ENCODE data around the gene SMAD7. TPM values are rescaled to one million over a fixed set of nuclear protein-coding genes. Genes with fewer than 3 reads are reported as not detected.

The SMAD7 gene
- total RNA-seq, 4 donors from 2014 or later = 22.4 to 48.4 (median 29.3) TPM

DNA sequence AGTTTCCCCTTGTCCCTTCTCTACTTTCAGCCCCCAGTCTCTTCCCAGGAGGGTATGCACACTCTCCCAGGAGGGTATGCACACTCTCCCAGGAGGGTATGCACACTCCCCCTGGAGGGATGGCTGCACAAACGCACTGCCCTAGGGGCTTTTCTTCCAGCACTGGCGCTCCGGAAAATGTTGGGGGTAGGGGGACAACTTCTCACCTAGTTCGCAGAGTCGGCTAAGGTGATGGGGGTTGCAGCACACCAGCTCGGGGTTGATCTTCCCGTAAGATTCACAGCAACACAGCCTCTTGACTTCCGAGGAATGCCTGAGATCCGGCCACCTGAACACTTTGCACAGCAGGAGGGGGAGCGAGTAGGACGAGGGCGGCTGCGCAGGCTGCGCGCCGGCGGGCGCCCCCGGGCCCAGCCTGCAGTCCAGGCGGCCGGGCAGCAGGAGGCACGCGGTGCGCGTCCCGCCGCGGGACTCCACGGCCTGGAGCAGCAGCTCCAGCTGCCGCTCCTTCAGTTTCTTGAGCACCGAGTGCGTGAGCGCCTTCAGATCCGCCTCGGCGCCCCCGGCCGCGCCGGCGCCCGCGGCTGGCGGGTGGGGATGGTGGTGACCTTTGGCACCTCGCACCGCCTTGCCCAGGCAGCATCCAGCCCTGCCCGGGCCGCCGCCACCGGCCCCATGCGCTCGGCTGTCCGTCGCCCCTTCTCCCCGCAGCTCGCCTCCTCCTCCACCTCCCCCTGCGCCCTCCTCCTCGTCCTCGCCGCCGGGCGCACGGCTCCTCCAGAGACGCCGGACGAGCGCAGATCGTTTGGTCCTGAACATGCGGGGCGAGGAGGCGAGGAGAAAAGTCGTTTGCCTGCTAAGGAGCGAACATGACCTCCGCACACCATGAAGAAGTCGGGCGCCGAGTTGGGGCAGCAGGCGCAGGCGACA, 894 bp downstream of the SMAD7 start:
- Histone ChIP-seq H3K36me3 (no peaks in the 10 kb centered on the region), H3K4me1 (peaks cover 13 to 25% of the 10 kb centered on the region in 2 donors)
- intact Hi-C loops (cut with DNase I; ENCODE audit: low total_unique reads) = loop anchor here (10.0 kb wide), 1 partner anchor 175 kb away; no protein-coding TSS in a partner anchor

DNA sequence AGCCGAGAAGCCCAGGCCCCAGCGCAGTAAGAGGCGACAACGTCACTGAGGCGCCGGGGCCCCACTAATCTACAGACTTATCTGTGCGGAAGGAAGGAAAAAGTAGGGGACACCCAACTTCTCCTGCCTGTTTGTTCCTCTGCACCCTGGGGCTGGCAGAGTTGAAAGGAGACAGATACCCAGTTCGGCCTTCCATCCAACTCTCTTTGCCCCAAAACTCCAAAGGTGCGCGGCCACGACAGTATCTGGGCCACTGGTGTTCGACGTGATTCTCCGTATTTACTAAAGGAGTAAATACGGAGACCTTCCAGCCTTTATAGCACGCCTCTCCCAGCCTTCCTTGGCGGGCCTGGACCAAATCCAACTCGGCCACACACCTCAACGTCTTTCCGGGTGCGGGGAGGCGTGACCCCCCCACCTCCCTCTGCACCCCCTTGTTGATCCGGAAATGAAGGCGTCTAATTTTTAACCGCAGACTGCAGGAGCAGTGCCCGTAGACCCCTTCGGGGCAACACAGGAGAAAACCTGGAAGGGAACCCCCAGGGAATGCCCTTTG, 1.6 kb downstream of the SMAD7 start:
- no peaks in the 10 kb centered on the region for H3K36me3 ChIP-seq
- H3K4me3 ChIP-seq = peak overlapping the region; percentile 51 to 71
- H3K4me1 ChIP-seq = peaks cover 19 to 25% of the 10 kb centered on the region in 2 donors
- H3K27me3 ChIP-seq = no peaks in the 10 kb centered on the region
- intact Hi-C loops (cut with DNase I; ENCODE audit: low total_unique reads) = loop anchor here (10.0 kb wide), 1 partner anchor 174 kb away; no protein-coding TSS in a partner anchor
- no peaks in the 10 kb centered on the region for H3K9me3 ChIP-seq
- peak overlapping the region; percentile 99 to 100 for H3K27ac ChIP-seq
- TF ChIP-seq, protein P1, sequence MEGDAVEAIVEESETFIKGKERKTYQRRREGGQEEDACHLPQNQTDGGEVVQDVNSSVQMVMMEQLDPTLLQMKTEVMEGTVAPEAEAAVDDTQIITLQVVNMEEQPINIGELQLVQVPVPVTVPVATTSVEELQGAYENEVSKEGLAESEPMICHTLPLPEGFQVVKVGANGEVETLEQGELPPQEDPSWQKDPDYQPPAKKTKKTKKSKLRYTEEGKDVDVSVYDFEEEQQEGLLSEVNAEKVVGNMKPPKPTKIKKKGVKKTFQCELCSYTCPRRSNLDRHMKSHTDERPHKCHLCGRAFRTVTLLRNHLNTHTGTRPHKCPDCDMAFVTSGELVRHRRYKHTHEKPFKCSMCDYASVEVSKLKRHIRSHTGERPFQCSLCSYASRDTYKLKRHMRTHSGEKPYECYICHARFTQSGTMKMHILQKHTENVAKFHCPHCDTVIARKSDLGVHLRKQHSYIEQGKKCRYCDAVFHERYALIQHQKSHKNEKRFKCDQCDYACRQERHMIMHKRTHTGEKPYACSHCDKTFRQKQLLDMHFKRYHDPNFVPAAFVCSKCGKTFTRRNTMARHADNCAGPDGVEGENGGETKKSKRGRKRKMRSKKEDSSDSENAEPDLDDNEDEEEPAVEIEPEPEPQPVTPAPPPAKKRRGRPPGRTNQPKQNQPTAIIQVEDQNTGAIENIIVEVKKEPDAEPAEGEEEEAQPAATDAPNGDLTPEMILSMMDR (IDR thresholded peaks at IDR 0.05) = no peak
- no peak for TF ChIP-seq POLR2A (IDR thresholded peaks at IDR 0.05)
- no peak for DNase-seq

More for the DNA sequence above, 894 bp downstream of the SMAD7 start:
- Histone ChIP-seq H3K27me3 (no peaks in the 10 kb centered on the region), H3K27ac (peak overlapping the region; percentile 99 to 100), H3K9me3 (no peaks in the 10 kb centered on the region), H3K4me3 (peak overlapping the region; percentile 51 to 71)
- no peak for DNase-seq
- peak in 1 of 2 donors; percentile 53 for TF ChIP-seq POLR2A (IDR thresholded peaks at IDR 0.05)
- TF ChIP-seq, protein P1 (IDR thresholded peaks at IDR 0.05) = peak in 2 of 4 experiments; percentile 53 to 57

DNA sequence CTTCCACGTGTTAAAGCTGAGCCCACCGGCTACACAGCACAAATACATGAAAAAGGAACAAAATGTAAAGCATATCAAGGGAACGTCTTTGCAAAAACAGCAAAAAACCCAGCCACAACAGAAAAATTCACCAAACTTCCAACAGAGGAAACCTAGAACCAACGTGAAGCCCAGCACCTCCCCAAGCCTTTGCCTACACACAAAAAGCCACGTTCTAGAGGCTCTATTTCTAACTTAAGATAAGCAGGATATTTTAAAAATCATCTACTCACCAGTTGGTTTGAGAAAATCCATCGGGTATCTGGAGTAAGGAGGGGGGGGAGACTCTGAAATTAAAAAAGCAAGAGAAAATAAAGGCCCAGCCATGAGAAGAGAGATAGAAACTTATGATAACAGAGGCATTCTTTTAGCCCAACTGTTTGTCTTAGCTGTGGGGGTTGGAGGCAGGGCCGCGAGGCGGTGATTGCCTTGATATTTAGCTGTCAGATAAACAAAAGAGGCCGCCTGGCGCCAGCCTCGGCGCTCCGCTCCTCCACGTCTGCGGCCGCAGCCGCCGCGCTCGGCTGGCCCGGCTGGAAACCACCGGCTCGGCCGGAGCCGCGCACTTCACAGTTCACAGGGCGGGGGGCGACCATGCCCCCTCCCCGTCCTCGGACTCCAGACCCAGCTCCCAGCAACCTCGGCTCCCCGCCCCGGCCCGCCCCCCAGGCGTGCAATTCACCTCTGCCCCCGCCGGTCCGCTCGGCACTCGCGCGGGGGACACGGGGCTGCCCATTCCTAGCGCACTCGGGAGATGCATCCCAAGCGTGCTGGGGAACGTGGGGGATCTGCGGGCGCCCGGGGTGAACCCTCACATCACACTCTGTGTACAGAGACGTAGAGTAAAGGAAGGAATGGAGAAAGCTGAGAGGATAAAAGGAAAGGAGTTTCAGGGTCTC, 2.4 kb downstream of the SMAD7 start:
- TF ChIP-seq, protein P1 (IDR thresholded peaks at IDR 0.05) = peak in 1 of 4 experiments; percentile 20
- no peak for TF ChIP-seq POLR2A (IDR thresholded peaks at IDR 0.05)
- Histone ChIP-seq H3K27ac (peak overlapping the region; percentile 99 to 100), H3K27me3 (no peaks in the 10 kb centered on the region), H3K4me1 (peaks cover 19 to 30% of the 10 kb centered on the region in 2 donors), H3K9me3 (no peaks in the 10 kb centered on the region), H3K4me3 (peak overlapping the region; percentile 51 to 71), H3K36me3 (no peaks in the 10 kb centered on the region)
- intact Hi-C loops (cut with DNase I; ENCODE audit: low total_unique reads) = loop anchor here (10.0 kb wide), 1 partner anchor 174 kb away; no protein-coding TSS in a partner anchor
- no peak for DNase-seq

DNA sequence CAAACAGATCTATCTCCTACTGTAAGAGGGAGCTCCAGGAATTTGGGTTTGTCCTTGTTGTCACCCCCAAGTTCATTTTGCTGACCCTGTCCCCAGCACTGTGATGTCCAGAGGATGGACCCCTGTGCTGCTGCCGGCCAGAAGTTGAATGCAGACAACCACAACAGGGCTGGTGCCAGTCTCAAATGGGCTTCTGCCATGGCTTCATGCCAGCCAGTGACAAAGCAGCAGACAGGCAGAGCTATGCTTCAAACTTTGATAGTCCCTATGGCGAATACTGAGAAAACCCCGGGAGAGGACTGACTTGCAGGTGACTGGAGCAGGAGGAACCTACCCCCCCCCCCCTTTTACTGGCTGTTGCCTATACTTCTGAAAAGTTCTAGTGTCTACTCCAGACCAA, 3.2 kb downstream of the SMAD7 start:
- H3K4me1 ChIP-seq = peaks cover 19 to 36% of the 10 kb centered on the region in 2 donors
- H3K4me3 ChIP-seq = peak overlapping the region; percentile 51 to 71
- H3K27me3 ChIP-seq = no peaks in the 10 kb centered on the region
- intact Hi-C loops (cut with DNase I; ENCODE audit: low total_unique reads) = loop anchor here (10.0 kb wide), 1 partner anchor 173 kb away; no protein-coding TSS in a partner anchor
- no peaks in the 10 kb centered on the region for H3K36me3 ChIP-seq
- H3K27ac ChIP-seq = peak overlapping the region; percentile 99 to 100
- DNase-seq = no peak
- H3K9me3 ChIP-seq = no peaks in the 10 kb centered on the region
- no peak for TF ChIP-seq POLR2A (IDR thresholded peaks at IDR 0.05)
- TF ChIP-seq, protein P1 (IDR thresholded peaks at IDR 0.05) = no peak
